NCI-H187 (cell line): ENCODE results near the gene ZFPM1.

Experiments used
- DNase-seq, 2 experiments: peaks; one replicate each; lab custom pipeline; 2025; lab: John Stamatoyannopoulos, UW

The ZFPM1 gene

GRCh38 chr16:88499836-88500251 is 46.8 kb downstream of the ZFPM1 start:
- no peak for DNase-seq

- DNase-seq = no peak
These were observed 47.2 kb downstream of the ZFPM1 start for GRCh38 chr16:88500255-88500661.

GRCh38 chr16:88502371-88502770 is 49.3 kb downstream of the ZFPM1 start:
- no peak for DNase-seq

- DNase-seq = no peak
These were observed 49.7 kb downstream of the ZFPM1 start for GRCh38 chr16:88502776-88503280.

- DNase-seq = no peak
These were observed 50.3 kb downstream of the ZFPM1 start for GRCh38 chr16:88503374-88503770.

- no peak for DNase-seq
These were observed 50.9 kb downstream of the ZFPM1 start for GRCh38 chr16:88503771-88504488.

GRCh38 chr16:88504489-88505404 is 51.7 kb downstream of the ZFPM1 start:
- DNase-seq = peak in 1 of 2 experiments; percentile 26

GRCh38 chr16:88505405-88506082 is 52.5 kb downstream of the ZFPM1 start:
- peak; percentile 25 to 44 for DNase-seq

- DNase-seq = no peak
These were observed 53.6 kb downstream of the ZFPM1 start for GRCh38 chr16:88506723-88507122.

GRCh38 chr16:88507231-88507743 is 54.2 kb downstream of the ZFPM1 start:
- no peak for DNase-seq

- no peak for DNase-seq
These were observed 55.3 kb downstream of the ZFPM1 start for GRCh38 chr16:88508376-88508867.

GRCh38 chr16:88508868-88509748 is 56.0 kb downstream of the ZFPM1 start:
- DNase-seq = no peak

GRCh38 chr16:88509749-88510069 is 56.6 kb downstream of the ZFPM1 start:
- DNase-seq = no peak

GRCh38 chr16:88510091-88510994 is 57.3 kb downstream of the ZFPM1 start:
- no peak for DNase-seq

GRCh38 chr16:88511060-88511459 is 58.0 kb downstream of the ZFPM1 start:
- DNase-seq = no peak

GRCh38 chr16:88511906-88512305 is 58.8 kb downstream of the ZFPM1 start:
- no peak for DNase-seq

GRCh38 chr16:88512728-88513696 is 59.9 kb downstream of the ZFPM1 start:
- DNase-seq = no peak

GRCh38 chr16:88514070-88514469 is 61.0 kb downstream of the ZFPM1 start:
- no peak for DNase-seq
